ENCODE data around the gene GALNT12.

- TF ChIP-seq ZBTB7A (tag by site-specific recombination; IDR thresholded peaks at IDR 0.05; ENCODE audit: low read depth) (no peak), ZNF274 (IDR thresholded peaks at IDR 0.05; ENCODE audit: low read length) (no peak), ZNF274 (tag by site-specific recombination; IDR thresholded peaks at IDR 0.05; ENCODE audit: borderline replicate concordance) (no peak), ZNF350 (tag by site-specific recombination; IDR thresholded peaks at IDR 0.05) (no peak), ZNF660 (tag by site-specific recombination; IDR thresholded peaks at IDR 0.05) (no peak), CTCF (tag by site-specific recombination; IDR thresholded peaks at IDR 0.05) (no peak)
Measured at GRCh38 chr9:98786750-98787510, 20.5 kb upstream of the GALNT12 start.

All from HEK293 (cell line).